ENCODE results near the gene IL20RB.
A peak's percentile ranks its signal among the peaks of the same experiment; 100 is the strongest.
"Not testable (repeated sequence)": the region's sequence is repeated elsewhere in the genome, so short reads cannot be mapped to it uniquely, and the experiment has no call there.

Gene IL20RB

DNA sequence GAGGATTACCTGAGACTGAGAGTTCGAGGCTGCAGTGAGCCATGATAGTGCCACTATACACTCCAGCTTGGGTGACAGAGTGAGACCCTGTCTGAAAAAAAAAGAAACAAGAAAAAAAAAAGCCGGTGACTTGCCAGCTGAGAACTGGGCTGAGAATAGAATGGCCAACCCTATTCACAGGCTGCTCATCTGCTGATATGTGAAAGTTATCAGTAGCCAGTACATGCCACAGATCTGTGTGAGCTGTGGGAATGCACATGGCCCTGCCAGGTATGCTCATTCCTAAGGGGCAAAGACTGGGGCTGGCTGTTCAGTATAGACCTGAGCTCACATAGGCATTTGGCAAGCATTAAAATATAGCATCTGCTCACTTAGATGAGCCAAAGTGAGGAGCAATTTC, 30.9 kb downstream of the IL20RB start:
- no peak for DNase-seq

DNA sequence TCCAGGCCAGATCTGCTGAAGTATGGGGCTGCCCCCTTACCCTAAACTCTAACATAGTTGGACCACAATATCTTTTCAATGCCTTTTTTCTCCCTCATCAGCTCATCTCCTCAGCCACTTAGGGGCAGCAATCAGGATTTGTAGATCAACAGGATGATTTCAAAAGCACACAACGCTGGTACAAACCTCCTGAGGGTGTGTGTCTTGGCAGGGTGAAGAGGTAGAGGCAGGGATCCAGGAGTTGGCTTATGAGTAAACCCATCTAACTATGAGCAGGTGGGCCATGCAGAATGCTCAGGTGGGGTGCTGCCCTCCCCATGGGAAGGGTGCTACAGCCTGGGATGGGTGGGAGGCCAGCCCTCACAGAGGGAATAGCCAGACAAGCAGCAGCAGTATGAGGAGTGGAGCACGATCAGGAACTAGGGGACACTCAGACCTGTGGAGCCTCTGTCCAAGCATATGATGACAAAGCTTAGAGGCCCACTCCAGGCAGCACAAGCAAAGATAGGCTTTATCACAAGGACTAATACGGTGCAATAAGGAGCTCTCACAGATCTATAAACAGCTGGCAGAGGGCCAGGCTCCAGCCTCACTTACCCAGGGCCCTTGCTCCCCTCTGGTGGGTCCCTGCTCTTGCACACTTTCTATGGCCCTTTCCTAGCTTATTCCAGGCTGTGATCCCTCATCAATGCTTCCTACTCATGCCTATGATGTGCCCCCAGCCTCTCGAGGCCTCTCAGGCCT, 32.2 kb downstream of the IL20RB start:
- no peak for DNase-seq

DNA sequence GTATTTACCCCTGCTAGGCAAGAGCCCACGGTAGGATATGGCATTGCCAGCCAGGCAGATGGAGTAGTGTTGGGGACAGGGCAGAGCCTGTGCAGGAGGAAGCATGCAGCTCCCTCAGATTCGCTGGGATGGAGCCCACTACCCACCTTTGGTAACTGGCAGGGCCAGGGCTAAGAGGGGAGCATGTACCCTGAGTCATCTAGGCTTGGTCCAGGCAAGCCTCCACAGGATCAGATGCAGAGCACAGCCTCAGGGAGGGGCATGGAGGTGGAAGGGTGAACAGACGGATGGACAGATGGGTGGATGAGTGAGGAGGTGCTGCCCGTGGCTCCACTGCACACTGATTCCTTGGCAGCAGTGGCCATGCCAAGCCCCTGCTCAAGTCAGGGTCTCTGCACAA, 33.0 kb downstream of the IL20RB start:
- DNase-seq: no peak

DNA sequence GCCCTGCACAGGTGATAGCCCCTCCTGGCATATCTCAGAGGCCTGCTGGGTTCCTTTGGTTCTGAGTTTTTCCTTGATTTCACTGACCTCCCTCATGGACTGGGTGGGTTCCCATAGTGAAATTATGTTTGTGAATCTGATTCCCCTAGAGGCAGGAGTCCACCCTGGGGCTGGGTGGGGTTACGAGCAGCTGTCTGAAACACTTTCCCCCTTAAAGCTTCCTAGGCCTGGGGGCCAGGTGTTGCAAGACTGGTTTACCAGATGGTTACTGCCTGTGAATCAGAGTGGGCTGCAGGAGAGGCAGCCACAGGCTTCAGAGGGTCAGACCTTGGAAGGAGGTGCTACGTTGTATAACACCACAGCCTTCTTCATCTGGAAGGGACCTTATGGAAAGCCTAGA, 34.3 kb downstream of the IL20RB start:
- no peak for DNase-seq

DNA sequence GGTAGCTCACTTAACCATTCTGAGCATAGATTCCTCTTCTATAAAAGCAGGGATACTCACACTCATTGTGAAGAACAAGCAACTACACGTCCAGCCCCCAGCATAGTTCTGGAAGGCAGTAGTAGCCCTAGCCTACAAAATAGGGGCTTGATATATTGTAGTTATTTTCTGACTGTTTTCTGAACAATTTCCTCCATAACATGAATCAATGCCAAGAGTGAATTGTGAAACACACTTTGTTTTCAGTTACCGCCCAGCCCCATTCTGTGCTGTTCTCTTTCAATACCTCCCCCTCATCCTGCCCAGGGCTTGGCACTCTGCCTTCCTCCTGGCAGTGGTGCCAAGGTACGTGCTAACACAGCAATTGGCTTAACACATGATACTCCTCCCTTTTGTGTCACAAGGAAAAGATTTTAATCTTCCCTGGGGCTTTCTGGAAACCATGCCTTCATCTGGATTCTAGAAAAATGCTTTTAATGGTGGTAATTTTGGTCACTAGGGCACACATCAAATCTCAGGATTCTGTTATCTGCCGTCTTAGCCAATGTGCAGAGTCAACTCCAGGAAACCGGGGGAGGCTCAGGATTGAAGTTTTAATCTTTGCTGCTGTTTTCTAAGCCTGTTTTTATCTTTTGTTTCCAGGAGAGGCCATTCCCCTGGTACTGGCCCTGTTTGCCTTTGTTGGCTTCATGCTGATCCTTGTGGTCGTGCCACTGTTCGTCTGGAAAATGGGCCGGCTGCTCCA, 37.2 kb downstream of the IL20RB start:
- no peak for DNase-seq

DNA sequence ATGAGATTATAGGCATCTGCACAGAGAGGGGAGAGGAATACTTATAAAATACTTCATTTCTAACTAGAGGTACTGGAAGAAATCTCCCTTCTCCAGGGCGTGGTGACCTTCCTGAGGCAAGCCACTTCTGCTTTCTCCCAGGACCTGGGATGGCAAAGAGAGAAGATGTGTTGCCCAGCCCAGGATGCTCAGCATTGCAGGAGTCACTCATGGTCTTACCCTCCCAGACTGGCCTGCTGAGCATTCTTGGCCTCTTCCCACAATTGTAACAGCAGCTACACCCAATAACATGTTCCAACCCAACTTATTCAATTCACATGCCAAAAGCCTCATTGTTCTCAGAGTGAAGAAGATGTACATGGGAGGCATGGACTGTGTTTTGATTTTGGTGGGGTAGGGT, 37.9 kb downstream of the IL20RB start:
- DNase-seq: no peak

DNA sequence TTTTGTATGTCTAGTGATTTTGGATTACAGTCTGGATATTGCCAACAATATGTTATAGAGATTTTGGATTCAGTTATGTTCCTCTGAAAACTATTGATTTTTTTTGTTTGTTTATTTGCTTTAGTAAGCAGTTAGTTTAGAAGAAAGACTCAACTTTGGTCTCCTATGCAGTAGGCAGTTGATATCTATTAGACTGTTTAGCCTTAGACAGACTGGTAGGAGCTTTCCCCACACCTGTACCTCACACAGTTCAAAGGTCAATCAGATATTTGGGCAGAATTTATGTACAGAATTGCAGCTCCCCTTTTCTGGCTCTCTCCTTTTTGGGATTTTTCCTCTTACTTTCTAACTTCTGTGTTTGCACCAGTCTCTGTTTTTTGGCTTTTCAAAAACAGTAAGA, 42.3 kb downstream of the IL20RB start:
- no peak for DNase-seq

DNA sequence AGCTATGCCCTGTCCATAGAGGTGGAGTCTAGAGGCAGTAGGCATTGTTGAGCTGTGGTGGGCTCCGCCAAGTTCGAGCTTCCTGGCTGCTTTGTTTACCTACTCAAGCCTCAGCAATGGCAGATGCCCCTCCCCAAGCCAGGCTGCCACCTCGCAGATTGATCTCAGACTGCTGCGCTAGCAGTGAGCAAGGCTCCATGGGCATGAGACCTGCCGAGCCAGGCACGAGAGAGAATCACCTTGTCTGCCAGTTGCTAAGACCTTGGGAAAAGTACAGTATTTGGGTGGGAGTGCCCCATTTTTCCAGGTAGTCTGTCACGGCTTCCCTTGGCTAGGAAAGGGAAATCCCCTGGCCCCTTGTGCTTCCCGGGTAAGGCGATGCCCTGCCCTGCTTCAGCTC, 49.6 kb downstream of the IL20RB start:
- not testable (repeated sequence) for DNase-seq

DNA sequence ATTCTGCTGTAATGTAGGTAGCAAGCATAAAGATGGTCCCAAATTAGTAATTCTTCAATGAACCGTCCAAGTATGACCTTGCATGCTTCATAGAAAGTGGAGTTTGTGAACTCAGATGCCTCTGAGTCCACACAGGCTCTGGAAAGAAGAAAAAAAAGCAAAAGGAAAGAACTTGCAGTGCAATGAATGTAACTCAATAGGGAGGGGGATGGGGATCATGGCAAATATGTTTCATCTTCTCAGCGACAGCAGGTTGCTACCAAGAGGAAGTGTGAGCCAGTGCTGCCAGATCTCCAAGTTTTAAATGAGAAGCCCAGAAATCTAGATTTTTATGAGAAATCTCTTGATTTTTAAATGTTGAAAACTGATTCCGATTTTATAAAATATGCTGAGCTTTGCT, 50.3 kb downstream of the IL20RB start:
- no peak for DNase-seq

DNA sequence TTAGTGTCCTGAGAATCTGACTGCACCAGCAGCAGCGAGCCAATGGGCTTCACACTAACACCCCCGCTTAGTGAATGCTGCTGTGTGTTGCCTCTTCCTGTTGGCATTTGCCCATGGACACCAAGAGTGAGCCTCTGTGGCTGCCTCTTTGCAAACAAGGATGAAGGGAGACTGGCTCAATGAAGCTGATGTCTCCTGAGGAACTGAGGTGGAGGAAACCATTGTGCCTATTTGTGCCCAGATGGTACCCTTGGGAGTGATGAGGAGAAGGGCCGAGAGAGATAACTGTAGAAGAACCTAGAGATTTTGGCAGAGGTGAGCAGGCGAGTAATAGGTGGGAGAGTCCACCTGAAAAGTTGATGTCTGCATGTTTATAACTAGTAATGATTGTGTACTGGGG, 51.2 kb downstream of the IL20RB start:
- no peak for DNase-seq

DNA sequence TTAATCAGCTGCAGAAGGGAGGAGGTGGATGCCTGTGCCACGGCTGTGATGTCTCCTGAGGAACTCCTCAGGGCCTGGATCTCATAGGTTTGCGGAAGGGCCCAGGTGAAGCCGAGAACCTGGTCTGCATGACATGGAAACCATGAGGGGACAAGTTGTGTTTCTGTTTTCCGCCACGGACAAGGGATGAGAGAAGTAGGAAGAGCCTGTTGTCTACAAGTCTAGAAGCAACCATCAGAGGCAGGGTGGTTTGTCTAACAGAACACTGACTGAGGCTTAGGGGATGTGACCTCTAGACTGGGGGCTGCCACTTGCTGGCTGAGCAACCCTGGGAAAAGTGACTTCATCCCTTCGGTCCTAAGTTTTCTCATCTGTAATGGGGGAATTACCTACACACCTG, 52.4 kb downstream of the IL20RB start:
- DNase-seq: no peak

DNA sequence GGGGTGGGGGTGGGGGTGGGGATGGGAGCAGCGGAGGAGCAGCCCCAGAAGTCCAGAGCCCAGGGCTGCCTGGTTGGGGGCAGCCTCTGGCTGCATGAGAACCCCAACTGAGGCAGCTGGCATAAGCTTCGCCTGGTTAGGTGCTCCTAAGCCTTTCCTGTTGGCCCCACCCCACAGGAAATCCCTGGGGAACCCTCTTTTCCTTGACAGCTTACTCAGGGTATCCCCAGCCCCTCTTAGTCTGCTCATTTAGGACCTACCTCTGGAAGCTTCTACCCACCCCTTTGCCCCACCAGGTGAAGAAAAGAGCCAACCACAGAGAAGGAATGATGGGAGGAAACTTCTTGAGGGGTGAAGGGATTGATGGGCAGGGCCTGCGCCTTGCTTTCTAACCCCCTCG, 53.4 kb downstream of the IL20RB start:
- DNase-seq: no peak

DNA sequence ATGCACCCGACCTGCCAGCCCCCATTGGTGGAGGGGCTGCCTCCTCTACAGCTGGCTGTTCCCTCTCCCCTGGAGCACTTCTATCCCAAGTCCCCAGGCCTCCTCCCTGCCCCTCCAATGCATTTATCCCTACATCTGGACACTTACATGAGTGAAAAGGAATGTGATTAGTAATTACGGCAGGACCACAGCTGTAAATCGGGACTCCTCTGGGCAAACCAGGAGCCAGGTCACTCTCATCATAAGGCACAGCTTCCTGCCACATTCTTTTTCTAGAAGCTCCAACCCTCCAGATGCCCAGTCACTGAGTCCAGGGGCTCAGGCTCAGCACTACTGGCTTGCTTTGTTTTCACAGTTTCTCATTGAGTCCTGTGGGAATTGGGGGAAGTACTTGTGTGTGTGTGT, 54.3 kb downstream of the IL20RB start:
- peak; percentile 48 for DNase-seq

DNA sequence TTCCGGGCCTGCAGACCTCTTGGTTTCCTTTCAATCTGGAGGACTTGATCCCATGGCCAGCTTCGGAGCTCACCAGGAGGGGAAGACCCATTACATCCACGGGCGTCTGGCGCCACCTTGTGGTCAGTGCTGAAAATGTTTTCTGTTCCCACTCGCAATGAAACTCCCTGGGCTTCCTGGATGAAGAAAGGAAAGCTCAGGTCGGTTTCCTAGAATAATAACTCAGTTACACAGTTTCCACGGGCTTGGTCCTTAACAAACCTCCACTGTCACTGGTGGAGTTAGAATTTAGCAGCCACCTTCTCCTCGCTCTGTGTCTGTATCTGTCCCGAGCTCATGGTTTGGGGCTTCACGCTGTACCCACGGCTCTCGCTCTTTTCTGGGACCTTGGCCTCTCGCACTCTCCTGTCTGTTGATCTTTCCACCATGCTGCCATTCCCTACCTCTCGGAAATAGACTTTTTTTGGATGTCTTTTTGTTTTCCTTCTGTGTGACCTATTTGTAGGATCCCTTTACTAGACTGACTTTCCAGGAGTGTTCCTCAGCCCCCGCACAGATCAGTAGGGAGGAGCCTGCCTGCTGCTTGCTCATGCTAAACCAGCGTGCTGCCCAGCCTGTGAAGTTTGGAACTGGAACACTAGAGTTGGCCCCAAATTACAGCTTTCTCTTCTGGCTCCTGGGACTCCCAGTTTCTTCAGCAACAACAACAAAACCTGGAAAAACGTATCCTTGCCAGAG, 56.3 kb downstream of the IL20RB start:
- DNase-seq: peak; percentile 95

DNA sequence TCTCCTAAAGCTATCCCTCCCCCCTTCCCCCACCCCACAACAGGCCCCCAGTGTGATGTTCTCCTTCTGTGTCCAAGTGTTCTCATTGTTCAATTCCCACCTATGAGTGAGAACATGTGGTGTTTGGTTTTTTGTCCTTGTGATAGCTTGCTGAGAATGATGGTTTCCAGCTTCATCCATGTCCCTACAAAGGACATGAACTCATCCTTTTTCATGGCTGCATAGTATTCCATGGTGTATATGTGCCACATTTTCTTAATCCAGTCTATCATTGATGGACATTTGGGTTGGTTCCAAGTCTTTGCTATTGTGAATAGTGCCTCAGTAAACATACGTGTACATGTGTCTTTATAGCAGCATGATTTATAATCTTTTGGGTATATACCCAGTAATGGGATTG, 59.5 kb downstream of the IL20RB start:
- not testable (repeated sequence) for DNase-seq

DNA sequence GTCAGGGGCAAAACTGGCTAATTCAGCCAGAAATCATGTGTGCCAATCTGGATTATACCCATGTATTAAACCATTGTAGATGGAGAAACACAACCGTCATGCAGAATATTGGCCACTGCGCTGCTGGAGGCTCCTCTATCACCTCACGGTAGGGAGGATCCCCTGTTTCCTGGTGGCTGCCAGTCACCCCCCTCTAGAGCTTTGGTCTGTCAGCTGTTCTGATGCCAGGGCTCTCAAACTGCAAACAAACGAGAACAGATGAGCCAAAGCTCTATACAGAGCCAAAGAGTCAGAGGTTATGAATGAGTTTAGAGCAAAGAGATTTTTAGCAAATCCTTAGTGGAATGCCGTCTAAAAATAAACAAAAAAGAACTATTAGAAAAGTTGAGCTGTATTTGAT, 62.5 kb downstream of the IL20RB start:
- DNase-seq: no peak

DNA sequence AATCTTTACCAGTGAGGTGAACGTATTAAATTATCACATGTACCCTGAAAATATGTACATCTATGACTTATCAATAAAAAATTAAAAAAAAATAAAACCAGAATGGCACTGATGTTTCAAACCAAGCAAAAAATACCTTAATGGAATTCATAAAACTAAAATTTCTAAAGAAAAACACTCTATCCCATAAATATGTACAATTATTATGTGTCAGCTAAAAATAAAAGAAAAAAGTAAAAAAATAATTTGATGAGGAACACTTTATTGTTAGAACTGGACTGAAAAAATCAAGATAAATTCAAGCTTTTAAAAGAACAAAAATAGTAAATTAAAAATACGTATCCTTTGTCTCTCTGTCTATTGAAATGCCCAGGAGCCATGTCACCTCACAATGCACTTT, 63.1 kb downstream of the IL20RB start:
- DNase-seq: no peak

DNA sequence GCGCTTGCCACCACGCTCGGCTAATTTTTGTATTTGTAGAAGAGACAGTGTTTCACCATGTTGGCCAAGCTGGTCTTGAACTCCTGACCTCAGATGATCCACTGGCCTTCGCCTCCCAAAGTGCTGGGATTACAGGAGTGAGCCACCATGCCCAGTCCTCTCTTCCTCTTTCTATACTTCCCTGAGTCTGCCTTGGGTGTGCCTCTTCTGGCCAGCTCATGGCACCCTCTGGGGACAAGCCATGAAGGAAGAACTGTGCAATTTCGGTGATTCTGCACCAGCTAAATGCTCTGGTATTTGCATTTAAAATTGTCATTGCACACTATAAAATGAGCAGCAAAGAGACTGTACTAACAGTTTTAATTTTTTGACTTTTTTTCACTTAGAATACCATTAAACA, 66.6 kb downstream of the IL20RB start:
- DNase-seq: no peak

DNA sequence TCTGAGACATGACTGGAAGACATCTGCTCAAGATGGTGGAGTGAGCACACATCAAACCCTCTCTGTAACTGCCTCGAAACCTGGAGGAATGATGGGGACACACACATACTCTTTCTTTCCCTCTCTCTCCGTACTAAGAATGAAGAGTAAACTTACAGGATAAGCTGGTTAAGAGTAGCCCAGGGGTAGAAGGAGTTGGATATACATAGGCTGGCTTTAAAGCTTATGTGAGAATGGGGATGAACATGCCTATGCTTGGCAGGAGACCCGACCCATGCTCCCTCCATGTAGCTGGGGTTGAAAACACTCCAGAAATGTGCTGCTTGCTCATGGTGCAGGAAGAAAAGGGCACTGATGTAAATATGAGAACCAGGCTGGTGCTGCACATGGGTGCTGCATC, 68.9 kb downstream of the IL20RB start:
- DNase-seq: no peak

DNA sequence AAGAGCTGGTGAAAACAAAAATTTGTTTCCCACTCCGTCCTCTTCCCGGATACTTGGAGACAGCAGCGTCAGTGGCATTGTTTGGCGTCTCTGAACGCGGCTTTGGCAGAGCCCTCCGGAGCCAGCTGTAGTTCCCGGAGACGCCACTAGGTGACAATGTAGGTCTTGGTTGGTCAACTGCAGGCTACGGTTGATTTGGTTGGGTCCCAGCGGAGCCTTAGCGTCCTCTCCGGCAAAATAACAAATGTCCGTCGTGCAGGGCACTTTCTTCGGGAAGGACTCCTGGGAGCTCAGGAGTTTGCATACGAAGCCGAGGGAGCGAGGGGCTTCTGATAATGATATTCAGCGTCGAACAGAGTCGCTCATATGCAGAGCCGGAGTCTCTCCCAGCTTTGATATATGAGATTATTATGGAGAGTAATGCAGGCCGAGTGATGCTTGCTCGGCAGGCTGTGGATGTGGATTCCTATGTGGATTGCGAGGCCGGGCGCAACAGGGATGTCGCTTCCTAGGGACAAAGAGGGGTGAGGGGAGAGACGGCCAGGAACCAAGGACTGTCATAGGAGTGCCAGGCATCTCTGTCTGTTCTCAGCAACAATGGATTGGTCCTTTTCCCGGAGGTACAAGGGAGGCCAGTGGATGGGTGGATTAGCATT, 74.8 kb downstream of the IL20RB start:
- peak; percentile 91 for DNase-seq

DNA sequence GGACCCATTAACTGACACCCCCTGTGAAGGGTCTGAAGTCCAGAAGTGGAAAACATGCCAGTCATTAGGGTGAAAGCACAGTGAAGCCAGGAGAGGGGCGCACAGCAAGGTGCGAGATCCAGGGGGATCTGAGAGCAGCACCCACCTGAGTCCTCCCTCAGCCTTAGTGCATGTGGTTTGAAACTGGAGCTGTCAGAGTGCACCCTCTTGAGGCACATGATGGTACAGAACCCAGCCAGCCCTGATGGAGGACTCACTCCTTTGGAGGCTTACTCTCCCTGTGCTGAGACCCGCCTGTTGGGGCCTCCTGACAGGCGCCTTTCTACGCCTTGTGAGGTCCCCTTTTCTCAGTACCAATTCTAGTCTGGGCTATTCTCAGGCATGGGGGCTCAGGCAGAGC, 77.8 kb downstream of the IL20RB start:
- no peak for DNase-seq

DNA sequence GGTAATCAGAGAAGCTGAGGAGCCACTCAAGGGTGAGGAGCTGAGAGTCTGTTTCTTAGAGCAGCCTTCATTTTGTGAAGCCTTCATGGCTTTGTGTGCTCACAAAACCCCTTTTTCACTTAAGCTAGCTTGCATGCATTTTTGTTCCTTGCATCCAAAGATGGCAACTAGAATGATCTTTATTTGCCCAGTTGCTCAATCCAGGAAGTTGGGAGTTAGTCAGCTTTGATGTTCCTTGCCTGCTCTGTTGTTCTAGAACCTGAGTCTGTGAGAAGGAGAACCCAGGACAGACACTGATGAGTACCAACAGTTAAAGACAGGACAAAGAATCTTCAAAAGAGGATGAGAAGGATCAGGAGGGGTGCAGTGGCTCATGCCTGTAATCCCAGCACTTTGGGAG, 81.8 kb downstream of the IL20RB start:
- DNase-seq: no peak

DNA sequence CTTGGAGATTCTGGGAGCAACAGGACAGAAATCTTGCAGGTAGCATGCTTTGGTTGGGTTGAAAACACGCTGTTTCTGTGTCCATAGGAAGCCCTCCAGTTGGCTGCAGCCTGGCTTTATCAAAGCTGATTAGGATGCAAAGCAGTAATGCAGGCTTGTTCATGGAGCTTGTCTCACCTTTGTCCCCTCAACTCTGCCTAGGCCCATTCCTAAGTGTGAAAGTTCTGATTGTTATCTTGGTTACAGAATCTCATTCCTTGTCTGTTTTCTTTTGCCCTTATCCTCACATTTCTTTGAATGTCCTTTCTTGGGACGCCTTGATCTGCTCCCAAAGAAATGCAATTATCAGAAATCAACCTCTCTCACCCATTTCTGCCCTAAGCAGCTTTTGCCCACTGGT, 83.5 kb downstream of the IL20RB start:
- DNase-seq: no peak

DNA sequence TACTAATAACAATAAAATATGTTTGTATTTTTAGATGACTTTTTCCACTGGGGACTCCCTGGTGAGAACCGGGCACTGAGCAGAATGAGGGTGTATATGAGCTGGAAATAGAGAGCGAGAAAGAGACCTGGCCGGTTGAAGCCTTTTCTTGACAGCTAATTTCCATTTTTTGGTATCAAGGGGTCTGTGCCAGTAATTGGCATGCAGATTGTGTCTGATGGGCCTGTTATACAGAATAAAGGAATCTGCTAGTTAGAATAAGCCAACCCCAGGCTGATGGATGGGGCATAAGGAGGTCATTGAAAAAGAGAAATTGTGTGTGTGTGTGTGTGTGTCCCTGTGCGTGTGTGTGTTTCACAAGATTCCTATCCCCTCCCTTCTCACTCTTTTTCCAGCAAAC, 83.9 kb downstream of the IL20RB start:
- no peak for DNase-seq
